ENCODE data around the gene GPC3.
"Not testable (repeated sequence)": the region's sequence is repeated elsewhere in the genome, so short reads cannot be mapped to it uniquely, and the experiment has no call there.

GPC3 gene

DNA sequence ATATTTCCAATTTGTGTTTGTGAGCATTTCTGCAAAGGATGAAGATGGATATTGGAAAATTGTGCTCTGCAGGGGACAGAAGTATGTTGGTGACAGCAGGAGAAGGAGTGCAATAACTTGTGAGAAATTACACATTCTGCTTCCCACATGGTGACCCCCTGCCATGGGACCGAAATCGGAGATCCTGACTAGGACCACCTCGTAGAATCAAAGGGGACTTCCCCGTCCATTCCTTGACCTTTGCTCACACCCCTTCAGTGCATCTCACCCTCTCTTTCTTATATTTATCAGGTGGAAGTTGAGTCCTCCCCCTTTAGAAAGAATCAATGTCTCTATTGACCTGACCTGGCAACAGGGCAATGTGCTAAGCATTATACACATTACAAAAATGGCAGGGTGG lies 451.2 kb downstream of the GPC3 start:
- no peak overlapping the region for H3K4me3 ChIP-seq (ENCODE audit: low read length)
- no peak for DNase-seq (ENCODE audit: low read depth, low spot score)

DNA sequence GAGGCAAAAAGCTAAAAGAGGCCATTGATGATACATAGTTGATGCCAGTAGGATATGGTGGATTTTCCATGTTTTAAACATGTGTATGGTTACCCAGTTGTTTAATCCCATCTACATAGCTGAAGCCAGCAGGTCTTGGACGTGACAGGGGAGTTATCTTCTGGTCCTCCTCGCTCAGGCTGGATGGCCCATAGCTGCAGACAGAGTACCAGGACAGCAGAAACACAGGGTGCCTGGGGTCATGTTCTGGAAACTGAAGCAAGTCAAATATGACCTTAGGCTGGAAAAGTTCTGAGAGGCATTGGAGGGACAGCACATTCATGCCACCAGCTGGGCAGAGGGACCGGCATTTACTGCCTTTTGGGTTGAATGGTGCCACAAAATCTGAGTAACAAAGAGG lies 452.1 kb downstream of the GPC3 start:
- no peak for DNase-seq (ENCODE audit: low read depth, low spot score)
- H3K4me3 ChIP-seq (ENCODE audit: low read length) = no peak overlapping the region

DNA sequence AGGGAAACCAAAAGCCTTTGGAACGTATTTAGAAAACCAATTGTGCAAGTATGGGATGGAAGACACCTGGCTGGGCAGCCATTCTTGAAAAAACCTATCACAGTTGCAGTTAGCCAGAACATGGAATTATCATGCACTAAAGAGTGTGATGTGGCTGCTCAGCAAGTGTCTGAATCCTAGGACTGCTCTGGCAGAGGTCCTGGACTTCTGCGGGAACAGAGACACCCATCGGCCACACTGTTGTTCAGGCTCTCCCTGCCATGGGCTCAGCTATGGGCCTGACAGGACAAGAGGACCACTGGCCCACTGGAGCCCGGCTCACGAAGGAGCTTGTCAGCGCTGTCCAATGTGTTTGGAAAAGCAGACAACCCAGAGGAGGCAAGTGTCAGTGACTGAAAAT lies 454.4 kb downstream of the GPC3 start:
- DNase-seq (ENCODE audit: low read depth, low spot score) = no peak
- no peak overlapping the region for H3K4me3 ChIP-seq (ENCODE audit: low read length)

DNA sequence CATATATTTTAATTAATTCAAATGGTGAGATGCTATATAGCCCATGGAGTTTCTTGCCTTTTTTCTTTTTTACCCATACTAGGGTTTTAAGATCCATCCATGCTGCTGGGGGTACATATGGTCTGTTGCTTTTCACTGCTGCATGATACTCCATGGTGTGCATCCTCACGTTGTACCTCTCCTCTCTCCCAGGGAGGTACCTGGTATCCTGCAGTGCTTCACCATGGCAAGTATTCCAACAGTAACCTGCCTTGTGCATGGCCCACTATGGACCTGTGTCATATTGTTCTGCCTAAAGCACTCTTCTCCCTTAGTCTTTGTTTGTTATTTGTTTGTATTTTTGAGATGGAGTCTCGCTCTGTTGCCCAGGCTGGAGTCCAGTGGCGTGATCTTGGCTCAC lies 455.8 kb downstream of the GPC3 start:
- no peak overlapping the region for H3K4me3 ChIP-seq (ENCODE audit: low read length)
- DNase-seq (ENCODE audit: low read depth, low spot score) = no peak

DNA sequence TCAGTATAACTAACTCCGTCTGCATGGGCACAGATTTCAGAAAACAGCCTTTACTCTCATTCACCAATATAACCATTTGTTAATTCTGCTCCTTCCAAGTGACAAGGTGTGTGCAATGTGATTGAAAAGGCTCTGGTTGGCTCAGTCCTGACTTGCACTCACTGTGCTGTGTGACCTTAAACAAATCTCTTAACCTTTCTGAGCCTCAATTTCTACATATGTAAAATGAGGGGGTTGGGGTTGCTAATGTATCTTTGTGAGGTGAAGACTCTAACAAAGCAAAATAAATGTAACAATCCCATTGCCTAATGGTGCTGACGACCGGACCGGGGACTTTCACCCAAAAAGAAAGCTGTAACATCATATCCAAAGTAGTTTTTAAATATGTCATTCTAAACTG lies 457.6 kb downstream of the GPC3 start:
- H3K4me3 ChIP-seq (ENCODE audit: low read length) = no peak overlapping the region
- DNase-seq (ENCODE audit: low read depth, low spot score) = no peak

DNA sequence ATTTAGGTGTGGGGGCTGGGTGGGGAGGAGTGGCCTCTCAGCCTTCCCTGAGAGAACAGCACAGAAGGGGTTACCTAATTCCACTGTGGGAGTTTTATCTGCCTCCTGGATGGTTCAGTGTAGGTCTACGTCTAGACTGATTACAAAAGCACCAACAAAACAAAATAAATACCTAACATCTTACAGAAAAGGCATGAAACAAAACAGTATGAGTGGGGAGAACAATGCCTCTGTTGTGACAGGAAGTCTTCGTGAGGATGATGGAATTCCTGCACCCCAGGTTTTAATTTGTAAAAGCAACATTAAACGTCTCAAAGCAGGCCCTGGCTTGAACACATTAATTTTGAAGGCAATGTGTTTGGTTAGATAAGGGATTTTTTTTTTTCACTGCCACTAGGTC lies 458.0 kb downstream of the GPC3 start:
- DNase-seq (ENCODE audit: low read depth, low spot score) = no peak
- H3K4me3 ChIP-seq (ENCODE audit: low read length) = no peak overlapping the region

DNA sequence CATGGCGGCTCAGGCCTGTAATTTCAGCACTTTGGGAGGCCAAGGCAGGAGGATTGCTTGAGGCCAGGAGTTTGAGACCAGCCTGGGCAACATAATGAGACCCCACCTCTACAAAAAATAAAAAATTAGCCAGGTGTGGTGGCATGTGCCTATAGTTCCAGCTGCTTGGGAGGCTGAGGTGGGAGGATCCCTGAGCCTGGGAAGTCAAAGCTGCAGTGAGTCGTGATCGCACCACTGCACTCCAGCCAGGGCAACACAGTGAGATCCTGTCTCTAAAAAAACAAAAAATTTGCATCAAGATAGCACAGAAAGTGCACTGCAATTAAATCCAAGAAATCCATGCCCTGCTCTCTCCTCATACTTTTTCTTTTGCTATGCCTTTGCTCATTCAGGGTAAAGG lies 458.6 kb downstream of the GPC3 start:
- not testable (repeated sequence) for DNase-seq (ENCODE audit: low read depth, low spot score); H3K4me3 ChIP-seq (ENCODE audit: low read length)

DNA sequence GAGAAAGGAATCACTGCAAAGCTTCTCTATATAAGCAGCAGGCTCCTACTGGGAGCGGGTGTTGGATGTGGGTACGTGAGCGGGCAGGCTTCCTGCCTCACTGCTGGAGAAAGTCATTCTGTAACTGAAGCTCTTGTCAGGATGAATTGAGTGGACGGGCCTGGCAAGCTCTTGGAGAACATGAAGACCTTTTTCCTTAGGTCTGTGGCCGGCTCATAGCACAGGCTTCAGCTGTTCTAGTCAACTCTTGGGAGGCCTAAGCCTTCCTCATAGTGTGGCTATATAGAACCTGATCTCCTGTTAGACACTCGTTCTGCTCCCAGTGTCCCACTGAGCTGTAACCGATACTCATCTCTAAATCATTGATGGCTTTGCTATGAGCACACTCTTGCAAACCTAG lies 461.9 kb downstream of the GPC3 start:
- H3K4me3 ChIP-seq (ENCODE audit: low read length) = no peak overlapping the region
- no peak for DNase-seq (ENCODE audit: low read depth, low spot score)

DNA sequence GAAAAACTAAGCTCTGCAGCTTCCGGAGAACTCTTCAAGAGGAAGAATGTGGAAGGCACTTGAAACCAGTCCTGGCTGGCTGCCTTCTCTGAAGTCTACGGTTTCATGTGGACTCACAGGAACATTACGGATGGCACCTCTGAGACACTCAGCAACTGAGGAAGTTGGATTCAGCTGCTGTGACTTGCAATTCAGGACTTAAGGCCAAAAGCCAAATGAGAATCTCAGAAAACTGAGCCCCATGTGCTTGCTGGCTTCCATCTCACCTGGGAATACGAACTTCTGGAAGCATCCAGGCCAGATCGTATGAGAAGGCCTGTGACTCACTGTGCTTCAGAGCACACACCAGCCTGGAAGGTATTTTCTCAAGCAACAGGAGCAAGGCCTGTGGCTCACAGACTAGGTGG lies 462.3 kb downstream of the GPC3 start:
- no peak overlapping the region for H3K4me3 ChIP-seq (ENCODE audit: low read length)
- DNase-seq (ENCODE audit: low read depth, low spot score) = no peak

DNA sequence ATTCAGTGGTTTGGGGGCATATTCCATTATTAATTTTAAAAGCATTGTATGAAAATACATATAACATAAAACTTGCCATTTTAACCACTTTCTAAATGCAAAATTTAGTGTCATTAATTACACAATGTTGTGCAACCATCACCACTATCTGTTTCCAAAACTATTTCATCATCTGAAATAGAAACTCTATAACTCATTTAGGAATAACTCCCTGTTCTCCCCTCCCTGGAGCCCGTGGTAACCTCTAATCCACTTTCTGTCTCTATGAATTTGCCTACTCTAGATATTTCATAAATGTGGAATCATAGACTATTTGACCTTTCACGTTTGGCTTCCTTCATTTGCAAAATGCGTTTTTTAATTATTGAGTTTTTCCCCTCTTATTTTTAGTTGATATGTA lies 468.7 kb downstream of the GPC3 start:
- DNase-seq (ENCODE audit: low read depth, low spot score) = no peak

DNA sequence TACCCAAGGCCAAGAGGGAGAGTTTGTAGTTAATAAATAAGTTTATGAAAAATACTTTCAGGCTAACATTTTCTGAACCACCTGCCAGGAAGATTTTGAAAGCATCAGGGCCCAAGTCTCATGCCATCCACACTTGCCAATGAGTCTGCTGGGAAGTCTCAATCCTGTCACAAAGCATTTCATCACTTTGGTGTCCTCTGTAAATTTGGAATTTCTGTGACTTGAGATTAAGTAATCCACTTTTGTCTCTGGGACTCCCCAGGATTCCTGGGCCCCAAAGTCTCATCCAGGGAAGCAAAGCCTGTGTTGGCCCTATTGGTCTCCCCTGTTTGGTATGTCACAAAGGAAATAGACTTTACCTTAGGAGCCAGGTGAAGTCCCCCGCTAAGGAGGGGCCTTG lies 470.9 kb downstream of the GPC3 start:
- no peak for DNase-seq (ENCODE audit: low read depth, low spot score)
- H3K4me3 ChIP-seq (ENCODE audit: low read length) = no peak overlapping the region

More for the DNA sequence above, 468.7 kb downstream of the GPC3 start:
- no peak overlapping the region for H3K4me3 ChIP-seq (ENCODE audit: low read length)

DNA sequence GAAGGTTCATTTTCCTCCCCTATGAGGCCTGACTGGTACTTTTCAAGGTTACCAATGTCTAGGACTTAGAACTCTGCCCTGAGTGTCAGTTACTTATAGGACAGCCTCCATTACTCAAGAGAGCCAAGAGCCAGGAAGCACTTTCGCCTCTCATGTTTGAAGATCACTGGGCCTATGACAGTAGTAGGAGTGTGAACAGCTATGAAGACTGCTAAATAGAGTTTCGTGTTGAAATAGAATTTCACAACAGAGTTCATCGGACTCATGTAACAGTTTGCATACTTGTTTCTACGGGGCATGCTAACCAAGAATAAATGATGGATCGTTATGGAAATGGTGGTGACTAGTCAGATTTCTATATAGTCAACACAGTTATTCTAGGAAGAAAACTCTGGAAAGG lies 472.3 kb downstream of the GPC3 start:
- no peak for DNase-seq (ENCODE audit: low read depth, low spot score)
- H3K4me3 ChIP-seq (ENCODE audit: low read length) = no peak overlapping the region

DNA sequence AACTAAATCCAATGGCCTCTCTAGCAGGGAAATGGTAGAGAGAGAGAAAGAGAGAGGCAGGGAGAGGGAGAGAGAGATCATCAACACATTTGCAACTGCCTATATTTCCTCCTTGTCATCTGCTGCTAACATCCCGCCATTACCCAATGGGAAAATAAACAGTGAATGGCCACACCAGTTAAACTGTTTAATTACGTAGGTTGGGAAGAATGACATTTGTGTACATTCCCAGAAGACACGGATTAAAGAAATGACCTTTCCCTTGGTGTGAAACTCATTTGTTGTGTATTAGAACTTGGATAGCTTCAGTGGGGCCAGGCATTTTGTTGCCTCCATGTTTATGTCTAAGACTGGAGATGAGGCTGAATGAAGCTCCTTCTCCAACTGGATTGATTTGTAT lies 474.4 kb downstream of the GPC3 start:
- H3K4me3 ChIP-seq (ENCODE audit: low read length) = no peak overlapping the region
- no peak for DNase-seq (ENCODE audit: low read depth, low spot score)

DNA sequence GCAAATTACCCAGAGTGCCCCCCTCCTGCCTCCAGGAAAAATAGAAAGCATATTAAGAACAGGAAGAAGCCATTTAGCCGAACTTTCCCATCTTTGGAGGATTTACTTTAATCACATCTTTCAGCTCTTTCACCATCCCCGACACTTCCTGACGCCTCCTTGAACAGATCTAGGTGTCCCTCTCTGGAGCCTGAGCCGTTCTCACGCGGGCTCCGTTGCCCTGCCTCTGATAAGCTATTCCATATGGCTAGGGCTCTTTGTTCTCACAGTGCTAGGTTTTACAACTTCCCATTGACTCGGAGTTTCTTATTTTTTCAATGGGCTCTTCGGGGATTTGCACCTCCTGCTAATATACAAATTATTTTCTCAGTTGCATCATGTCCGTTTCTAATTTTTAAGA lies 488.0 kb downstream of the GPC3 start:
- H3K4me3 ChIP-seq (ENCODE audit: low read length) = no peak overlapping the region
- DNase-seq (ENCODE audit: low read depth, low spot score) = no peak

DNA sequence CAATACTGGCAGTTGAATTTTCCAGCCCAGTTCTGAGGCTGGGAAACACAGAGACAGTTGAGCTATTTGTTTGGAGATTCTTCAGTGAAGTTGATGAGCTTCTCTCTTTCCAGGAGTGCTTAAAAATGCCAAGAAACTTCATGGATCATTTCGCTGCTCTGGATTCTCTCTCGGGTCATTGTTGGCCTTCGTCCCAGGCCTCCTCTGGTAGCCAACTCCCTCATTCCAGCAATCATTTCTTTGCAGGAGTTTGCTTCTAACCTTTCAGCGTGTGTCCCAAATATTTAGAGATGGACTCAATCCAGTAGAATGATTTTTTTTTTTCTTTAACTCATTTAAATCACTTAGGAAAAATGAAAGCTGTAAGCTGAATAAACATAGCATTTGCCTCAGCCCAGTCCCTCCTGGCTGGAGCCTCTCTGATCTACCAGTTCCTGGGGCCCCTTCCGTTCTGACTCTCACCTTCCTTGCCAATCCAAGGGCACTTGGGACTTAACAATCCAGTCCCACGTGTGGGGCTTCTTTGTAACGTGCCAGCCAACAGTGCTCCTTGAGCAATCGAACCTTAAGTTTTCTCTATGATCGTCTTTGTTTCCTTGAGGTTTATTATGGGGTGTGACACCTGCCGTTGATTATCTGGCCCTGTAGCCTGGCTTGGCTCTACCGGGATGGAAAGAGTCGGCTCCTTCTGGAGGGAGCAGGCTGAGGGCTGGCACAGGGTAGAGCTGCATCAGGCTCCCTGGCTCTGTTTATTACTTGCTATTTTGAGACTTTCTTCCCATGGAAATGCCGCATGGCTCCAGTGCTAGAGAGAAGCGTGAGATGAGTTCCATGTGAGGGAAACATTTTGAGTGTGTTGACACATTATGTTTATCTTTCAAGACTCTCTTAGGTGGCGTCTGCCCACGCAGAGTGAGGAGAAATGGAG lies 489.7 kb downstream of the GPC3 start:
- no peak for DNase-seq (ENCODE audit: low read depth, low spot score)
- no peak overlapping the region for H3K4me3 ChIP-seq (ENCODE audit: low read length)

DNA sequence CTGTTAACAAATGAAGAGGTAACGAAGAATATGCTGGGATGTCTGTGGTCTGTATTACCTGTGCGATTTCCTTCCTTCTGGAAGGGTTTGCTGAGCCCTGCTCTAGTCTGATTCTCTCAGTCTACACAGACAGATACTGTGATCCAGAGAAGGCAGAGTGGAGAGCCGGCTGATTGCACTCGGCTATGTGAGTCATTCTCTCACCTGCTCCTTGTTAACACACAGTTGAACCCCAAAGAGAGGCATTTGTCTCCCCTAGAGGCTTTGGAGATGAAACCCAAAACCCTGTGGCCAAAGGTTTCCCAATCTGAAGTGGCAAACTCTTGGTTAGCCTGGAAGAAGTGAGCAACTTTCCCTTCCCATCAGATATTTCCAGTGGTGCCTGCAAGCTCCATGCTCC lies 492.0 kb downstream of the GPC3 start:
- no peak for DNase-seq (ENCODE audit: low read depth, low spot score)
- no peak overlapping the region for H3K4me3 ChIP-seq (ENCODE audit: low read length)

DNA sequence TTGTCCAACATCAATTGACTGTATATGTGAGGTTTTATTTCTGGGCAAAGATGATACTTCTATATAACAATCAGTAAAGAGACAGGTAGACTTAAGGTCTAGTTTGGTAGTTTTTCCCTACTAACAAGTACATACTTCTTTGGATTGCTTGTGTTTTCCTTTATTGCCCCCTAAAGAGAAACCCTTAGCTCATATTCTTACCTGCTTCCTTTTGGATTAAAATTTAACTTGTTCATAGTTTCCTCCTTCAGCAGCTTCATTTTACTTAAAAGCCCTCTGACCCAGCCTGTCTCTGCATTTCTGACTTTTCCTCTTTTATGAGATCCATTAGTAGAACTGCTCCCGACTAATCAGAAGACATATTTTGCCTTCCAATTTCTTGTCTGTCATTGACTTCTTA lies 494.4 kb downstream of the GPC3 start:
- H3K4me3 ChIP-seq (ENCODE audit: low read length) = no peak overlapping the region
- DNase-seq (ENCODE audit: low read depth, low spot score) = no peak
